Adrenal gland (tissue), 5 donors: Measurements from ENCODE around the gene CLEC16A.

Source experiments
- CTCF ChIP-seq, 6 experiments: fragments of 450-650 bp in 4 of 6; fragments of 200-600 bp in 2 of 6; sonication (generic) in 1 of 6; IDR thresholded peaks; 1 replicate in 5 of 6; 2 replicates in 1 of 6; pipeline versions ENCODE4 v1.5.1 to v1.8.0; 2016 to 2021; ENCODE audit warnings: antibody characterized with exemption in 6 of 6, mild to moderate bottlenecking in 2 of 6, moderate library complexity in 1 of 6
- POLR2A ChIP-seq, 2 donors: fragments of 450-650 bp; IDR thresholded peaks; one replicate each; pipeline ENCODE4 v1.6.1; 2017; ENCODE audit warnings: antibody characterized with exemption in 2 of 2, mild to moderate bottlenecking in 2 of 2, moderate library complexity in 1 of 2
- donor health status: DM: no; HTN: no; CAD: no.

- TF ChIP-seq CTCF (IDR thresholded peaks at IDR 0.05): peak in 2 of 6 experiments; percentile 19 to 50
- peak; percentile 75 to 89 for TF ChIP-seq POLR2A (IDR thresholded peaks at IDR 0.05)
Observed at GRCh38 chr16:10944249-10945064, at the start of gene CLEC16A.
